HG02870 (cell line): ENCODE measurements around the gene SP100.
A peak's percentile ranks its signal among the peaks of the same experiment; 100 is the strongest.
"Not testable (repeated sequence)": the region's sequence is repeated elsewhere in the genome, so short reads cannot be mapped to it uniquely, and the experiment has no call there.

ENCODE experiments used
- ATAC-seq: cut with Tn5 transposase; IDR thresholded peaks from one replicate; pipeline ENCODE4 v1.9.1; 2021; ENCODE audit warnings: mild to moderate bottlenecking, moderate library complexity; ENCODE audit not compliant: unreplicated experiment

SP100 gene

DNA sequence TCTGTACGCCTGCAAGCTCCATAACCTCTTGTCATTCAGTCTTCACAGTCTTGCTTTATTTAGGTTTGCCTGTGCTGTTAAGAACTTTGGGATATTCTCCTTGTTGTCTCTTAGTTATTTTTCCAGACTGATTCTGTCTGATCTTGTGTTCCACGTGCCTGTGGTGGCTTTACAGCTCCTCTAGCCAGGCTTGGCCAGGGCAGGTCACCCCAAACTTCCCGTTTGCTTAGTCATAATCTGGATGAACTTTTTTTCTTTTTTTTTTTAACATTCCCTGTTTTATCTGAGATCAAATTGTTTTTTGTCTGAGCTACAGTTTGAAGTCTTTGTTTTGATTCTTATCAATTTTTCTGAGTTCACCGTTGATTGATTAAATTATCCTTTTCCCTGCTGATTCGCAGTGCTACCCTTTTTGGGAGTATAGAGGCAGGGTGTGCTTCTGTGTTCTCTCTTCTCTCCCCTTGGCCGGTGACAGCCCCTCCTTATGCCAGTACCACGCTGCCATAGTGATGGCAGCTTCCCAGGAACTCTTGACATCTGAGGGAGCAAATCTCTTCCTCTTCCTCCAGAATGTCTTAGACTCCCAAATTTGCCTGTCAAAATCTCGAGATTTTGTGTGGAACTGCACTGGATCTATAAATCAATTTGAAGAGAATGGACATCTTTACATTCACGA lies 2.5 kb downstream of the SP100 start:
- ATAC-seq, result no peak

DNA sequence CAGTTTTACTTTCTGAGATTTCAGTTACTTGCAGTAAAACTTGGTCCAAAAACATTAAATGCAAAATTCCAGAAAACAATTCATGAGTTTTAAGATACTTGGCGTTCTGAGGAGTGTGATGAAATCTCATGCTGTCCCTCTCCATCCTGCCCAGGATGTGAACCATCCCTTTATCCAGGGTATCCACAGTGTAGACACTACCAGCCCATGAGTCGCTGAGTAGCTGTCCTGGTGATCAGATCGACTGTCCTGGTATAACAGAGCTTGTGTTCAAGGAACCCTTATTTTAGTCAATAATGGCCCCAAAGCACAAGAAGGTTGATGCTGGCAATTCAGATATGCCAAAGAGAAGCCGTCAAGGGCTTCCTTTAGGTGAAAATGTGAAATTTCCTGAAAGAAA lies 3.2 kb downstream of the SP100 start:
- ATAC-seq, result no peak

- no peak for ATAC-seq
Measured at GRCh38 chr2:230422149-230422548, 6.1 kb downstream of the SP100 start.

- ATAC-seq, result no peak
Measured at GRCh38 chr2:230423851-230424458, 8.0 kb downstream of the SP100 start.

- ATAC-seq, result no peak
Measured at GRCh38 chr2:230425377-230425776, 9.4 kb downstream of the SP100 start.

DNA sequence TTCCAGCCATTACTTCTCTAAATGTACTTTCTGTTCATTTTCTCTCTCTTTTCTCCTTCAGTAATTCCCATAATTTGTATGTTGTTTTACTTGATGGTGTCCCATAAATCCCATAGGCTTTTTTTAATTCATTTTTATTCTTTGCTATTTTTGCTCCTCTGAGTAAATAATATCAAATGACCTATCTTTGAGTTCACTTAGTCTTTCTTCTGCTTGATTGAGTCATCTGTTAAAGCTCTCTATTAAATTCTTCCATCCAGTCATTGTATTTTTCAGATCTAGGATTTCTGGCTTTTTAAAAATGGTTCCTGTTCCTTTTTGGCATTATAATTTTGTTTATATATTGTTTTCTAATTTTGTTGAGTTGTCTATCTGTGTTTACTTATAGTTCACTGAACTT lies 13.5 kb downstream of the SP100 start:
- ATAC-seq, result no peak

- no peak for ATAC-seq
Measured at GRCh38 chr2:230430957-230431910, 15.2 kb downstream of the SP100 start.

GRCh38 chr2:230434677-230435324 lies 18.8 kb downstream of the SP100 start:
- no peak for ATAC-seq

DNA sequence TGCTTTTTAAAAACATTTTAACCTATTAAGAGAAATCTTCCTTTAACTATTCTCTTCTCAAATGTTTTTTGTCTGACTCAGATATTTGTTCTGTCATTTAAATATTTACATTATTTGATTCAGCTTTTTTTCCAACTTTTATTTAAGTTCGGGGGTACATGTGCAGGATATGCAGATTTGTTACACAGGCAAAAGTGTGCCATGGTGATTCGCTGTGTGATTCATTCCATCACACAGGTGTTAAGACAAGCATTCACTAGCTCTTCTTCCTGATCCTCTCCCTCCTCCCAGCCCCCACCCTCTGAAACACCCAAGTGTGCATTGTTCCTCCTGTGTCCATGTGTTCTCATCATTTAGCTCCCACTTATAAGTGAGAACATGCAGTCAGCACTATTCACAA lies 19.4 kb downstream of the SP100 start:
- no peak for ATAC-seq

DNA sequence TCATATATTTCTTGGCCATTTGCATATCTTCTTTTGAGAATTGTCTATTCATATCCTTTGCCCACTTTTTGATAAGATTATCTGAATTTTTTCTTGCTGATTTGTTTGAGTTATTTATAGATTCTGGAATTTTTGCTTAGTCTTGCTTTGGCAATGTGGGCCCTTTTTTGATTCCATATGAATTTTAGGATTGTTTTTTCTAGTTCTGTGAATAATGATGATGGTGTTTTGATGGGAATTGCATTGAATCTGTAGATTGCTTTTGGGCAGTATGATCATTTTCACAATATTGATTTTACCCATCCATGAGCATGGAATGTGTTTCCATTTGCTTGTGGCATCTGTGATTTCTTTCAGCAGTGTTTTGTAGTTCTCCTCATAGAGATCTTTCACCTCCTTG lies 23.1 kb downstream of the SP100 start:
- not testable (repeated sequence) for ATAC-seq

GRCh38 chr2:230439590-230439989 lies 23.6 kb downstream of the SP100 start:
- no peak for ATAC-seq

GRCh38 chr2:230441227-230441897 lies 25.4 kb downstream of the SP100 start:
- no peak for ATAC-seq

DNA sequence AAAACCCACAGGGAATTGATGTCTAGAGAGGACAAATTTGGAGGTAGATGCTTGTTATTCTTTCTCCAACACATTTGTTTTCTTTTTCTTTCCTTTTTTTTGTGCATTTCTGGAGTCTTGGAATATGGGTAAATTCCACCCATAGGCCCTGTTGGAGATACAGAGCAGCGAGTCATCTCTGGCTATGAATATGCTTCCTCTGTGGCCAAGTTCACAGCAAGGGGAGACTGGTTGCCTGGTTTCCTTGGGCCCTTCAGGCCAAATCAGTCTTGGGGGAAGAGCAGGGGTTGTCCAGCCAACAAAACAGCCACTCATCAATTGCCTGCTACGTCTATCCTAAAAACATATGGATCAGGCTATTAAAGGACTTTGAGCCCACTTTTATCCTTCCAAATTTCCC lies 27.5 kb downstream of the SP100 start:
- ATAC-seq, result no peak

DNA sequence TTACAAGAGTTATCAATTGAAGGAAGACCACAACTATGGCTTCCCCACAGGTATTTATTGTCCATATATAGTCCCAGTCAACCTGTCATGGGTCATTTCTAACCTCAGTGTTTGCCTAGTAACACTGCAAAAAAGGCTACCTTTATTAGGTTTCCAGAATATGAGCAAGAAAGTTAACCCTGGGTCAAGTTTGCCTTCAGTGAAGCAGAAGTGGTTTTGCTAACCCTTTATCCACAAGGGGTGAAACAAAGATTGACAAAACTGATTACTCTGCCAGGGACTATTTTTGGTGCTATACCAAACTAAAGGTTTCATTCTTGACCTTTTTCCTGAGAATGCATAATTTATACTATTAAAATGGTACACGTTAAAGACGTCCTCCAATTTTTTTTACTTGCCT lies 28.8 kb downstream of the SP100 start:
- ATAC-seq, result no peak

- ATAC-seq, result no peak
Measured at GRCh38 chr2:230447036-230447435, 31.0 kb downstream of the SP100 start.

DNA sequence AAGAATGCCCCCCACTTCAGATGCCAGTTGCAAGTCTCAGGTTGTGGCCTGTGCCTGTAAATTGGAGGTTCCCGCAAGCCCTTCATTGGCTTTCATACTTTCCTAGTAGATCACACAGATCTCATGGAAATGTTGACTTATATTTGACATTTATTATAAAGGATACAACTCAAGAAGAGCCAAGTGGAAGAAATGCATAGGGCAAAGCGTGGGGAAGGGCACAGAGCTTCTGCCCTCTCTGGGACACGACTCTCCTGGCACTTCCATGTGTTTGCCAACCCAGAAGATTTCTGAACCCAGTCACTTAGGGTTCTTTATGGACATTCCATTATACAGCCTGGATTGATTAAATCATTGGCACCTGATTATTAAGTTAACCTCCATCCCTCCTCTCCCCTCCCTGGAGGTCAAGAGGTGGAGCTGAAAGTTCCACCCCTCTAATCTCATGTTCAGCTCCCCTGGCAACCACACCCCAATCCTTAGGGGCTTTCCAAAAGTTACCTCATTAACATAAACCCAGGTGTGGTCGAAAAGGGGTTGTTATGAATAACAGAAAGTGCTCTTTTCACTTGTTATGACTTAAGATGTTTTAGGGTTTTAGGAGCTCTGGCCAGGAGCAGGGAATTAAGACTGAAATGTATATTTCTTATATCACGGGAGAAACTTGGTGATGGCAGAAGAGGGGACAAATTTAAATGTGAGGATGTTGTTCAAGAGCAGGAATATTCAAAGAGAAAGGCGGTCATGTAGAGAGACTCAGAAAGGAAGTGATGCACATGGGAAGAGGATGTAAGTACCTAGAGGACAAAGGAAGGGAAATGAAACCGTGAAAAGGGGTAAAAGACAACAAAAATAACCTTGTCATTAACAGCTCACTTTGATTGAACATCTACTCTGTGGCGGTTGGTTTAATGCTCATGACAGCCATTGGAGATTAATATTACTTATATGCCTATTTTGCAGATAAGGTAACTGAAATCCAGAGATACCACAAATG lies 31.8 kb downstream of the SP100 start:
- ATAC-seq, result peak; percentile 78

- ATAC-seq, result no peak
Measured at GRCh38 chr2:230449901-230450467, 34.0 kb downstream of the SP100 start.

DNA sequence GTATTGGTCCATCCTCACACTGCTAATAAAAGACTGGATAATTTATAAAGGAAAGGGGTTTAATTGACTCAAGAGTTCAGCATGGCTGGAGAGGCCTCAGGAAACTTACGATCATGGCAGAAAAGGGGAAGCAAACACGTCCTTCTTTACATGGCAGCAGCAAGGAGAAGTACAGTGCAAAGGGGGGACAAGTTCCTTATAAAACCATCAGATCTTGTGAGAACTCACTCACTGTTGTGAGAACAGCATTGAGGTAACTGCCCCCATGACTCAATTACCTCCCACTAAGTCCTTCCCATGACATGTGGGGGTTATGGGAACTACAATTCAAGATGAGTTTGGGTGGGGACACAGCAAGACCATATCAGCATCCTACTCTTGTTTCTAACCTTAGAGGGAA lies 37.0 kb downstream of the SP100 start:
- no peak for ATAC-seq

GRCh38 chr2:230455005-230455684 lies 39.1 kb downstream of the SP100 start:
- no peak for ATAC-seq
